H4 (cell line): ENCODE measurements around the gene FUT2. TPM values are rescaled to one million over a fixed set of nuclear protein-coding genes. Genes with fewer than 3 reads are reported as not detected.
"Not testable (repeated sequence)": the region's sequence is repeated elsewhere in the genome, so short reads cannot be mapped to it uniquely, and the experiment has no call there.

Experiments
- DNase-seq: peaks from one replicate; pipeline ENCODE4 v3.0.0-alpha.2; 2015; ENCODE audit warnings: low spot score
- total RNA-seq: library from RNA; depleted of rRNA; stranded (reverse); fragments of >200 nt; shearing (Covaris generic); gene quantifications from 2 replicates; pipeline ENCODE4 v1.2.3, GENCODE V29; 2014; rRNA removed

The FUT2 gene
- total RNA-seq, result not detected in 2 replicates

GRCh38 chr19:48695743-48696352 lies at the start of gene FUT2:
Gene FUT2 (plus strand): TSS chr19:48695971. CDS start chr19:48702957, 6,986 bp downstream.
- DNase-seq, result no peak

- peak; percentile 65 for DNase-seq
Observed at GRCh38 chr19:48646001-48646721, 49.6 kb upstream of the FUT2 start, which contains the start of gene CA11. Gene CA11 (minus strand): TSS chr19:48646187. CDS start chr19:48645632, 555 bp downstream.

GRCh38 chr19:48646722-48647216 lies 49.0 kb upstream of the FUT2 start:
- DNase-seq, result peak; percentile 93

- no peak for DNase-seq
Observed at GRCh38 chr19:48648134-48648533, 47.6 kb upstream of the FUT2 start.

- DNase-seq, result no peak
Observed at GRCh38 chr19:48650974-48651682, 44.6 kb upstream of the FUT2 start.

GRCh38 chr19:48651683-48652048 lies 44.1 kb upstream of the FUT2 start:
- no peak for DNase-seq

GRCh38 chr19:48654299-48655059 lies 41.3 kb upstream of the FUT2 start:
- no peak for DNase-seq

GRCh38 chr19:48656840-48657474 lies 38.8 kb upstream of the FUT2 start:
- peak; percentile 84 for DNase-seq

GRCh38 chr19:48657828-48658227 lies 37.9 kb upstream of the FUT2 start:
- not testable (repeated sequence) for DNase-seq

GRCh38 chr19:48658483-48658882 lies 37.3 kb upstream of the FUT2 start:
- DNase-seq, result no peak

GRCh38 chr19:48659768-48660167 lies 36.0 kb upstream of the FUT2 start:
- no peak for DNase-seq

- peak; percentile 92 for DNase-seq
Observed at GRCh38 chr19:48660852-48661710, 34.7 kb upstream of the FUT2 start.

- DNase-seq, result no peak
Observed at GRCh38 chr19:48661711-48662090, 34.1 kb upstream of the FUT2 start.

- DNase-seq, result no peak
Observed at GRCh38 chr19:48663667-48664066, 32.1 kb upstream of the FUT2 start.

- DNase-seq, result no peak
Observed at GRCh38 chr19:48664476-48664875, 31.3 kb upstream of the FUT2 start.

- DNase-seq, result no peak
Observed at GRCh38 chr19:48665786-48666185, 30.0 kb upstream of the FUT2 start.

- no peak for DNase-seq
Observed at GRCh38 chr19:48668332-48668731, 27.4 kb upstream of the FUT2 start.

GRCh38 chr19:48668761-48669160 lies 27.0 kb upstream of the FUT2 start:
- DNase-seq, result no peak

- no peak for DNase-seq
Observed at GRCh38 chr19:48669903-48670668, 25.7 kb upstream of the FUT2 start.
